Measurements from ENCODE around the gene BGLAP. TPM values are rescaled to one million over a fixed set of nuclear protein-coding genes. Genes with fewer than 3 reads are reported as not detected.

BGLAP gene
- polyA plus RNA-seq, 1 donor from 2014 or later = 2.5 TPM

GRCh38 chr1:156198831-156199349 lies 43.1 kb upstream of the BGLAP start:
- peaks cover 3% of the 10 kb centered on the region for H3F3A ChIP-seq (ENCODE audit: insufficient read depth, low read length, poor library complexity, severe bottlenecking)
- no peaks in the 10 kb centered on the region for H3K9me3 ChIP-seq (ENCODE audit: low read length)
- no peaks in the 10 kb centered on the region for H3K27me3 ChIP-seq (ENCODE audit: insufficient read depth, low read depth, low read length)
- H3K4me3 ChIP-seq (ENCODE audit: low read length) = no peak overlapping the region
- H3K9ac ChIP-seq (ENCODE audit: low read length) = no peak overlapping the region
- no peaks in the 10 kb centered on the region for H4K20me1 ChIP-seq (ENCODE audit: insufficient read depth)
- no peaks in the 10 kb centered on the region for H3K36me3 ChIP-seq (ENCODE audit: insufficient read depth, low read length)
- no peaks in the 10 kb centered on the region for H3K9me2 ChIP-seq (ENCODE audit: insufficient read depth, low read length)
- H3K27ac ChIP-seq (ENCODE audit: low read length) = no peak overlapping the region
- peaks cover 38% of the 10 kb centered on the region for H3K79me2 ChIP-seq (replicated peaks; ENCODE audit: insufficient read depth, low read length)
- H2AFZ ChIP-seq (ENCODE audit: low read depth, low read length) = no peak overlapping the region
- TF ChIP-seq POLR2AphosphoS5 (IDR thresholded peaks at IDR 0.05) (no peak), EP300 (conservative IDR thresholded peaks at IDR 0.05; ENCODE audit: poor library complexity, severe bottlenecking) (no peak), TAF1 (IDR thresholded peaks at IDR 0.05; ENCODE audit: low read depth) (no peak), REST (IDR thresholded peaks at IDR 0.05; ENCODE audit: borderline replicate concordance) (no peak), MXI1 (conservative IDR thresholded peaks at IDR 0.05; ENCODE audit: poor library complexity, severe bottlenecking) (no peak), EZH2 (IDR thresholded peaks at IDR 0.05; ENCODE audit: borderline replicate concordance, insufficient read depth, low read length, poor library complexity, severe bottlenecking) (no peak)
- H3K4me2 ChIP-seq (ENCODE audit: low read length) = no peak overlapping the region

GRCh38 chr1:156200044-156200443 lies 41.9 kb upstream of the BGLAP start:
- Histone ChIP-seq H3K9me3 (ENCODE audit: low read length) (no peaks in the 10 kb centered on the region), H3F3A (ENCODE audit: insufficient read depth, low read length, poor library complexity, severe bottlenecking) (no peaks in the 10 kb centered on the region), H3K36me3 (ENCODE audit: insufficient read depth, low read length) (no peaks in the 10 kb centered on the region), H3K4me3 (ENCODE audit: low read length) (no peak overlapping the region), H3K27ac (ENCODE audit: low read length) (no peak overlapping the region), H3K9me2 (ENCODE audit: insufficient read depth, low read length) (no peaks in the 10 kb centered on the region), H3K27me3 (ENCODE audit: insufficient read depth, low read depth, low read length) (no peaks in the 10 kb centered on the region), H4K20me1 (ENCODE audit: insufficient read depth) (no peaks in the 10 kb centered on the region), H3K4me2 (ENCODE audit: low read length) (no peak overlapping the region), H3K79me2 (replicated peaks; ENCODE audit: insufficient read depth, low read length) (peaks cover 31% of the 10 kb centered on the region), H3K9ac (ENCODE audit: low read length) (no peak overlapping the region), H2AFZ (ENCODE audit: low read depth, low read length) (no peak overlapping the region)
- TF ChIP-seq EP300 (conservative IDR thresholded peaks at IDR 0.05; ENCODE audit: poor library complexity, severe bottlenecking) = no peak
- TF ChIP-seq TAF1 (IDR thresholded peaks at IDR 0.05; ENCODE audit: low read depth) = no peak
- no peak for TF ChIP-seq POLR2AphosphoS5 (IDR thresholded peaks at IDR 0.05)
- no peak for TF ChIP-seq SMC3 (conservative IDR thresholded peaks at IDR 0.05; ENCODE audit: poor library complexity)
- TF ChIP-seq RAD21 (conservative IDR thresholded peaks at IDR 0.05) = no peak
- no peak for TF ChIP-seq MXI1 (conservative IDR thresholded peaks at IDR 0.05; ENCODE audit: poor library complexity, severe bottlenecking)
- TF ChIP-seq CTCF (IDR thresholded peaks at IDR 0.05; ENCODE audit: poor library complexity, severe bottlenecking) = no peak
- no peak for TF ChIP-seq REST (IDR thresholded peaks at IDR 0.05; ENCODE audit: borderline replicate concordance)
- no peak for TF ChIP-seq EZH2 (IDR thresholded peaks at IDR 0.05; ENCODE audit: borderline replicate concordance, insufficient read depth, low read length, poor library complexity, severe bottlenecking)
